HFFc6 (cell line): Measurements from ENCODE around the gene RASGRF2. TPM values are rescaled to one million over a fixed set of nuclear protein-coding genes. Genes with fewer than 3 reads are reported as not detected.

Source experiments
- DNase-seq: peaks from one replicate; pipeline ENCODE4 v3.0.0-alpha.2; 2018
- H3K27ac Mint-ChIP-seq: 2 replicates; pipeline ENCODE4 v1.8.0; 2020; ENCODE audit warnings: mild to moderate bottlenecking, mixed read lengths
- H3K27me3 Mint-ChIP-seq: 2 replicates; pipeline ENCODE4 v1.8.0; 2021; ENCODE audit warnings: mild to moderate bottlenecking, moderate library complexity, mixed read lengths; ENCODE audit not compliant: insufficient read depth
- H3K36me3 Mint-ChIP-seq: 2 replicates; pipeline ENCODE4 v1.8.0; 2021; ENCODE audit warnings: low read depth, mixed read lengths
- H3K4me1 Mint-ChIP-seq: 2 replicates; pipeline ENCODE4 v1.8.0; 2020; ENCODE audit warnings: low read depth, mixed read lengths
- H3K4me3 Mint-ChIP-seq: 2 replicates; pipeline ENCODE4 v1.8.0; 2020; ENCODE audit warnings: mild to moderate bottlenecking, moderate library complexity, mixed read lengths
- H3K9me3 Mint-ChIP-seq: 2 replicates; pipeline ENCODE4 v1.8.0; 2020; ENCODE audit warnings: mild to moderate bottlenecking, mixed read lengths
- total RNA-seq, 6 experiments: library from RNA; stranded (reverse); fragmentation: NEBNext Ultra II Directional; extraction: Animal tissue kit (Norgen Biotek cat#: 25700); gene quantifications; 2 replicates in 1 of 6; 3 replicates in 5 of 6; pipeline ENCODE4 v1.2.3, GENCODE V29; 2021
- TF ChIP-seq, protein P1 (sequence below): fragments of 200-600 bp; sonication (generic); IDR thresholded peaks from 2 replicates; pipeline ENCODE4 v1.5.0; 2021; ENCODE audit warnings: antibody characterized with exemption, mild to moderate bottlenecking

RASGRF2 gene
- total RNA-seq, 6 experiments from 2014 or later, result 0.21 to 0.97 (median 0.69) TPM

DNA sequence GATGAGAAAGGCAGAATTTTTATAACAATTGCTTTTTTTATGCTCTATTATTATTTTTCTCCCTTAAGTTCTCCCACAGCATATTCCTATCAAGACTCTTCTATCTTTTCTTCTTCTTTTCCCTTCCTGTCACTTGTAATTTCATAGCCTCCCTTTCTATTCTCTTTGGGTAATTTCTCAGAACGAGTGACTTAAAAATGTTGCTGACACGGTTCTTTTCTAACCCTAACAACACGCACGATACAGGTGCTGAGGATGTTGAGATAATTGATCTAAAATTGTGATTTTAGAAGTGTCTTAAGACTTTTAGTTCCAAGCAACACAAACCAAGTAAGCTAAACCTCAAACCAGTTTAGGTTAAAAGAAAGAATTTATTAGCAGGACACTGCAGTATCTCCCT, 105.9 kb downstream of the RASGRF2 start:
- TF ChIP-seq, protein P1, sequence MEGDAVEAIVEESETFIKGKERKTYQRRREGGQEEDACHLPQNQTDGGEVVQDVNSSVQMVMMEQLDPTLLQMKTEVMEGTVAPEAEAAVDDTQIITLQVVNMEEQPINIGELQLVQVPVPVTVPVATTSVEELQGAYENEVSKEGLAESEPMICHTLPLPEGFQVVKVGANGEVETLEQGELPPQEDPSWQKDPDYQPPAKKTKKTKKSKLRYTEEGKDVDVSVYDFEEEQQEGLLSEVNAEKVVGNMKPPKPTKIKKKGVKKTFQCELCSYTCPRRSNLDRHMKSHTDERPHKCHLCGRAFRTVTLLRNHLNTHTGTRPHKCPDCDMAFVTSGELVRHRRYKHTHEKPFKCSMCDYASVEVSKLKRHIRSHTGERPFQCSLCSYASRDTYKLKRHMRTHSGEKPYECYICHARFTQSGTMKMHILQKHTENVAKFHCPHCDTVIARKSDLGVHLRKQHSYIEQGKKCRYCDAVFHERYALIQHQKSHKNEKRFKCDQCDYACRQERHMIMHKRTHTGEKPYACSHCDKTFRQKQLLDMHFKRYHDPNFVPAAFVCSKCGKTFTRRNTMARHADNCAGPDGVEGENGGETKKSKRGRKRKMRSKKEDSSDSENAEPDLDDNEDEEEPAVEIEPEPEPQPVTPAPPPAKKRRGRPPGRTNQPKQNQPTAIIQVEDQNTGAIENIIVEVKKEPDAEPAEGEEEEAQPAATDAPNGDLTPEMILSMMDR, result no peak
- H3K9me3 Mint-ChIP-seq, result no peaks in the 10 kb centered on the region

DNA sequence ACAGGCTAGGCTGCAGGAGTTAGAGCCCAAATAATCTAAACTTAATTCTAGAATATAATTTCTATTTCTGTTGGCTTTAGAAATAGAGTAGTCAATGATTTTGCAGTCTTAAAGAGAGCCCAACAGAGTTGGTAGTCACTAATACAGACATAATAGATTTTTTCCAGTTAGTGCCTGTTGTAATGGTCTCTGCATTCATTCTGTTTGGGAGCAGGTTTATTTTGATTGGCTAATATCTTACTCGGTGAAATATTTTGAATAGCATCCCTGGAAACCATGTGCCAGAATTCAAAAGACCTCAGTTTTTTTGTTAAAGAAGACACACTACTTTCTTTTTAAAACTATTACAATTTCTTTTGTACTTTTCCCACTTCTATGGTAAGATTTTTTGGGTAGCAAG, 107.2 kb downstream of the RASGRF2 start:
- TF ChIP-seq, protein P1, result no peak
- no peak for DNase-seq
- Mint-ChIP-seq H3K4me1 (no peaks in the 10 kb centered on the region), H3K27ac (no peak overlapping the region), H3K4me3 (no peak overlapping the region), H3K27me3 (peaks cover 2% of the 10 kb centered on the region), H3K9me3 (no peaks in the 10 kb centered on the region), H3K36me3 (no peaks in the 10 kb centered on the region)

More for the DNA sequence above, 105.9 kb downstream of the RASGRF2 start:
- H3K36me3 Mint-ChIP-seq, result no peaks in the 10 kb centered on the region
- peaks cover 2% of the 10 kb centered on the region for H3K27me3 Mint-ChIP-seq
- no peaks in the 10 kb centered on the region for H3K4me1 Mint-ChIP-seq
- no peak overlapping the region for H3K27ac Mint-ChIP-seq
- DNase-seq, result no peak
- H3K4me3 Mint-ChIP-seq, result no peak overlapping the region

DNA sequence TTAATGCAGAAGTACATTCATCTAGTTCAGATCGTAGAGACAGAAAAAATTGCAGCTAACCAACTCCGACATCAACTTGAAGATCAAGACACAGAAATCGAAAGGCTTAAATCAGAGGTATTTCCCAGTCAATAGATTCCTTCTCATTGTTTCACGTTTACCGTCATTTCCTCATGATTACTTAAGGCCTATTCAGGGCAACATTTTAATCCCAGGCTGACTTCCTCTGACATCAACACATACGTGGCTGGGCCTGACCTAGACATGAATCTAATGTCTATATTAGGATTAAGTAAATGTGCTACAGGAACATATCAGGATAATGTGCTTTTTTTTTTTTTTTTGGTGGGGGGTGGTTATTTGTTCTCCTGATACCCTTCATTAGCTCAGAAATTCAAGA, 107.9 kb downstream of the RASGRF2 start:
- Mint-ChIP-seq H3K4me3 (no peak overlapping the region), H3K9me3 (no peaks in the 10 kb centered on the region), H3K27me3 (peaks cover 3% of the 10 kb centered on the region), H3K4me1 (no peaks in the 10 kb centered on the region), H3K36me3 (no peaks in the 10 kb centered on the region), H3K27ac (no peak overlapping the region)
- TF ChIP-seq, protein P1, result no peak
- DNase-seq, result no peak

DNA sequence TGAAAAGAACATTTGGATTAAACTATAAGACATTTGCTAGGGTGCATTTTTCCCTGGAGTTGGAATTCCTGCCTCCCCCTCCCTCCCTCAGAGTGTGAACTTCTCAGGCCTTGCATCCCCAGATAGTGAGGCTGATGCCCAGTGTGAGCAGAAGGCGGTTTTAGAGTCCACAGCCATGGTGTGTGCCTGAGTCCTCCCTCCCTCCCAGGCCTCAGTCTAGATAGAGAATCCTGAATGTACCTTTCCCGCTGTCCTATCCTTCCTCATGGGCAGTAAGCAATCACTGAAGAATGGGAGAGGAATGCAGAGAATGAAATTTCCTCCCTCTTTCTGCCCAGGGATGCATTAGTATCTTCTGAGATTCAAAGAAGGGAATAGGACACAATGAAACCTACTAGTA, 108.5 kb downstream of the RASGRF2 start:
- H3K4me1 Mint-ChIP-seq, result no peaks in the 10 kb centered on the region
- H3K9me3 Mint-ChIP-seq, result no peaks in the 10 kb centered on the region
- TF ChIP-seq, protein P1, result no peak
- no peak for DNase-seq
- peaks cover 5% of the 10 kb centered on the region for H3K27me3 Mint-ChIP-seq
- no peak overlapping the region for H3K4me3 Mint-ChIP-seq
- H3K27ac Mint-ChIP-seq, result no peak overlapping the region
- no peaks in the 10 kb centered on the region for H3K36me3 Mint-ChIP-seq

DNA sequence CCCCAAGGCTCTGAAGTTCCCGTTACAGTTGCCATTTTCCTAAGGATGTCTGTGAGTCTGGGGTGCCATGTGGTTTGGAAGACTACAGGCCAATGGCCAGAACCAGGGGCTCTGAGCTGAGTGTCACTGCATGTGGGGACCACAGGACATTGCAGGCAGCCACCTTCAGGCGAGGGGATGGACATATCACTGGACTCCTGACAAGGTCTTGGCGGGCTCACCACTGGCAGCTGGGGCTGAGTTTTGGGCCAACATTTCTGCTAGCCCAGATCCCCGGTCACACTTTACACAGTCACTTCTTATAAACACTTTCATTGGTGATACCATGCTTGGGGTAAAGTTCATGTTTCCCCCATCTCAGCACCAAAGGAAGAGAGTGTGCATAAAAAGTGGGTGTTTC, 109.8 kb downstream of the RASGRF2 start:
- no peaks in the 10 kb centered on the region for H3K4me1 Mint-ChIP-seq
- H3K4me3 Mint-ChIP-seq, result no peak overlapping the region
- TF ChIP-seq, protein P1, result no peak
- H3K9me3 Mint-ChIP-seq, result no peaks in the 10 kb centered on the region
- peaks cover 3% of the 10 kb centered on the region; the same call in 1 of the 2 replicates for H3K27me3 Mint-ChIP-seq
- no peaks in the 10 kb centered on the region for H3K36me3 Mint-ChIP-seq
- no peak overlapping the region for H3K27ac Mint-ChIP-seq
- no peak for DNase-seq
